Fibroblast of mammary gland (primary cell): ENCODE measurements around the gene SERPINA10.

Source experiments
- DNase-seq: peaks from one replicate; pipeline ENCODE4 v3.0.0-alpha.2; 2010; ENCODE audit warnings: low read depth
- H3K4me3 ChIP-seq: 2 replicates; pipeline ENCODE4 v1.5.1; 2011; ENCODE audit warnings: low read depth, mild to moderate bottlenecking, low read length, moderate library complexity; ENCODE audit not compliant: control insufficient read depth
- CTCF ChIP-seq: conservative IDR thresholded peaks from 2 replicates; pipeline ENCODE4 v1.5.1; 2011; ENCODE audit warnings: low read depth, low read length, inconsistent platforms; ENCODE audit not compliant: control insufficient read depth, insufficient read depth

SERPINA10 gene

DNA sequence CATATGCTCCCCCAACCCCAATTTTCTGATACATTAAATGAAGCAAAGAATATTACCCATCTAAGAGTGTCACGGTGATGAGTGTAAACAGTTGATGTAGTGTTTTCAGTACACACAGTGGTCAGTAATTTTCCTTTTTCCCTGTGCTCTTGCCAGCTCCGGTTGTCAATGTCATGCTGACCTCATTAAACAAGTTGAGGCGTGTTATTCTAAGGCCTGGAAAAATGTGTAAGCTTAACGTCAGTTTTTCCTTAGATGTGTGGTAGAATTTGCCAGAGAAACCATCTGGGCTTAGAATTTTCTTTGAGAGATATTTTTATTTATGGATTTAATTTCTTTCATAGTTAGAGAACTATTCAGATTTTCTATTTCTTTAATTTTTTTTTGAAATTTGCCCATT, 41.8 kb upstream of the SERPINA10 start:
- TF ChIP-seq CTCF = no peak
- DNase-seq = peak; percentile 65
- H3K4me3 ChIP-seq = no peak overlapping the region

- no peak for DNase-seq
- H3K4me3 ChIP-seq = no peak overlapping the region
- no peak for TF ChIP-seq CTCF
Measured at GRCh38 chr14:94332587-94332986, 39.5 kb upstream of the SERPINA10 start.

DNA sequence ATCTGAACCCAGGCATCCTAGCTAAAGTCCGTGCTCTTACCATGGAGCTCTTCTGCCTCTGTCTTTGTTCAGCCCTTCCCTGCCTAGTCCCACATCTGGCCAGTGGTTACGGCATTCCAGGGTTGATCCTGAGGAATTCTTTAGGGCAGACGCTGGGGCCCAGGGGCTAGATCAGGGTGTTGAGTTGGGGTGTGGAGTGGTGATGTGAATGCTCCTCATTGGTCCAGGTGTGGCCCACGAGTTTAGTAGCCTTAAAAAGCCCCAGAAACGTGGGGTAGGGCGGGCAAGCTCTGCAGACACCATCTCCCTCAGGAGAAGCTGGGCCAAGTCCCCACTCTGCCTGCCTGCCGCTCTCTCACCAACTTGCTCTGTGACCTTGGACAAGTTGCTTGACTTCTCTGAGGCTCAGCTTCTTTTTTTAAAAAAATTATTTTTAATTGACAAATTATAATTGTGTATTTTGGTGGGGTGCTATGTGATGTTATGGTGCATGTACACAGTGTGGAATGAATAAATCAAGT, 39.1 kb upstream of the SERPINA10 start:
- no peak overlapping the region for H3K4me3 ChIP-seq
- DNase-seq = no peak
- no peak for TF ChIP-seq CTCF

GRCh38 chr14:94331462-94331861, 38.4 kb upstream of the SERPINA10 start:
- TF ChIP-seq CTCF = no peak
- no peak overlapping the region for H3K4me3 ChIP-seq
- no peak for DNase-seq

DNA sequence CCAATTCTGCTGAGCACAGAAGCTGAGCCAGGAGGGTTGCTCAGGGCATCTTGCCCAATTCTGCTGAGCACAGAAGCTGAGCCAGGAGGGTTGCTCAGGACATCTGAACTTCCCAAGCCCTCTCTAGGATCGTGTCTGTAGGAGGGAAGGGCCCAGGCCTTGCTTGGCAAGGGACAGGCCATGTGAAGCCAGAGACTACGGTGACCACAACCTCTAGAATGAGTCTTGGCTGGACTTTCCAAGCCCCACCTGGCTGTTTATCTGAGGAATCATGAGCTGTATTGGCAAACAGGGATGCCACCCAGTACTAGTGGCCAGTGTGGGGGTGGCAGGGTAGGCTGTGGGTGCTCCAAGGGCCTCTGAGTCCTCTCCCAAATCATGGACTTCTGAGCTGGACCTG, 37.8 kb upstream of the SERPINA10 start:
- TF ChIP-seq CTCF = no peak
- H3K4me3 ChIP-seq = no peak overlapping the region
- DNase-seq = no peak

GRCh38 chr14:94330432-94330831, 37.4 kb upstream of the SERPINA10 start:
- no peak for TF ChIP-seq CTCF

DNA sequence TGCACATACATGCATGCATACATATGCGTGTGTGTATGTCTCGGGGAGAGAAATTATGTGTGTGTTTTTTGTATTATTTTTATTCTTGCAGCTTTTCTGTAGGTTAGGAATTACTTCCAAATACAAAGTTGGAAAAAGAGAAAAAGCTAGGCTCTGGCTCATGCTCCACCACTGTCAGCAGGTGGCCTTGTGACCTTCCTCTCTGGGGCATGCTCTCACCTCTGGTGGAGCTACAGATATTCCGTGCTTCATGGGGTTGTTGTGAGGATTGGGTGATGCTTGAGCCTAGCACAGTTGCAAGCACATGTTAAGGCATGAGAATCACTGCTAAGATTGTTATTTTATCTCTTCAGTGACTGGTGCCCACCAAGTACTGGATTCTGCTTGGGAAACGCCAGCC, 36.8 kb upstream of the SERPINA10 start:
- no peak for TF ChIP-seq CTCF
- no peak for DNase-seq
- no peak overlapping the region for H3K4me3 ChIP-seq

More at GRCh38 chr14:94330432-94330831, 37.4 kb upstream of the SERPINA10 start:
- DNase-seq = no peak
- H3K4me3 ChIP-seq = no peak overlapping the region
